ENCODE measurements around the gene CNPY3.

The CNPY3 gene

GRCh38 chr6:42890311-42891198 is 38.7 kb upstream of the CNPY3 start:
- H3K4me3 ChIP-seq (ENCODE audit: low read depth, low read length) = peak overlapping the region; percentile 66
- H3K4me1 ChIP-seq (ENCODE audit: control insufficient read depth, insufficient read depth, low read length) = no peaks in the 10 kb centered on the region
- H3K27ac ChIP-seq (ENCODE audit: extremely low read depth, low read depth, low read length) = peak overlapping the region; percentile 94
- ChIA-PET CTCF (interaction anchor here (0.6 to 3.5 kb wide), 7 partner anchors 9 to 320 kb away, joined by 3 to 31 read pairs (median 4); partner anchors contain the start of genes CNPY3 and RPL7L1), POLR2A (interaction anchor here (0.5 to 5.5 kb wide), 28 partner anchors 10 to 739 kb away, joined by 3 to 87 read pairs (median 4); partner anchors contain the start of genes BICRAL, CNPY3, KLC4 and KLHDC3)
- H3K9me3 ChIP-seq (ENCODE audit: control insufficient read depth, insufficient read depth, low read depth, low read length) = no peaks in the 10 kb centered on the region
- peaks cover 2 to 27% of the 10 kb centered on the region in 2 experiments for H3K36me3 ChIP-seq (ENCODE audit: control insufficient read depth in 2 of 2, insufficient read depth in 1 of 2, low read length in 2 of 2)
- TF ChIP-seq ZEB2 (tag by site-specific recombination; IDR thresholded peaks at IDR 0.05) (peak; percentile 98), ZXDB (tag by site-specific recombination; IDR thresholded peaks at IDR 0.05) (peak; percentile 95), ZSCAN23 (tag by site-specific recombination; IDR thresholded peaks at IDR 0.05) (no peak), ATF2 (tag by site-specific recombination; IDR thresholded peaks at IDR 0.05; ENCODE audit: low read depth) (no peak), ZBTB6 (tag by site-specific recombination; IDR thresholded peaks at IDR 0.05) (peak; percentile 90), MYNN (tag by site-specific recombination; IDR thresholded peaks at IDR 0.05; ENCODE audit: borderline replicate concordance) (peak; percentile 57; the same call in 1 of the 2 replicates), ZNF335 (tag by site-specific recombination; conservative IDR thresholded peaks at IDR 0.05) (peak; percentile 96), ZNF112 (tag by site-specific recombination; IDR thresholded peaks at IDR 0.05) (no peak), REST (tag by site-specific recombination; IDR thresholded peaks at IDR 0.05) (peak; percentile 55), ZNF121 (tag by site-specific recombination; IDR thresholded peaks at IDR 0.05) (0 out of 2 replicates have a peak, but pooled peaks have one; percentile 55), SP2 (tag by site-specific recombination; IDR thresholded peaks at IDR 0.05) (peak; percentile 59), TRIM28 (IDR thresholded peaks at IDR 0.05; ENCODE audit: borderline replicate concordance, low read length) (peak; percentile 77; the same call in 1 of the 2 replicates), ZNF221 (tag by site-specific recombination; IDR thresholded peaks at IDR 0.05; ENCODE audit: borderline replicate concordance) (peak; percentile 10; the same call in 1 of the 2 replicates), ZNF169 (tag by site-specific recombination; IDR thresholded peaks at IDR 0.05) (no peak), ZNF157 (tag by site-specific recombination; IDR thresholded peaks at IDR 0.05) (no peak), ZBTB8A (tag by site-specific recombination; IDR thresholded peaks at IDR 0.05) (peak; percentile 75; the same call in 1 of the 2 replicates), ZSCAN30 (tag by site-specific recombination; IDR thresholded peaks at IDR 0.05) (peak; percentile 97), GLIS2 (tag by site-specific recombination; IDR thresholded peaks at IDR 0.05) (peak; percentile 93), PBX3 (CRISPR knock-in tag; IDR thresholded peaks at IDR 0.05) (no peak), ZNF433 (tag by site-specific recombination; IDR thresholded peaks at IDR 0.05; ENCODE audit: low read depth) (no peak)
- TF ChIP-seq, protein P1, sequence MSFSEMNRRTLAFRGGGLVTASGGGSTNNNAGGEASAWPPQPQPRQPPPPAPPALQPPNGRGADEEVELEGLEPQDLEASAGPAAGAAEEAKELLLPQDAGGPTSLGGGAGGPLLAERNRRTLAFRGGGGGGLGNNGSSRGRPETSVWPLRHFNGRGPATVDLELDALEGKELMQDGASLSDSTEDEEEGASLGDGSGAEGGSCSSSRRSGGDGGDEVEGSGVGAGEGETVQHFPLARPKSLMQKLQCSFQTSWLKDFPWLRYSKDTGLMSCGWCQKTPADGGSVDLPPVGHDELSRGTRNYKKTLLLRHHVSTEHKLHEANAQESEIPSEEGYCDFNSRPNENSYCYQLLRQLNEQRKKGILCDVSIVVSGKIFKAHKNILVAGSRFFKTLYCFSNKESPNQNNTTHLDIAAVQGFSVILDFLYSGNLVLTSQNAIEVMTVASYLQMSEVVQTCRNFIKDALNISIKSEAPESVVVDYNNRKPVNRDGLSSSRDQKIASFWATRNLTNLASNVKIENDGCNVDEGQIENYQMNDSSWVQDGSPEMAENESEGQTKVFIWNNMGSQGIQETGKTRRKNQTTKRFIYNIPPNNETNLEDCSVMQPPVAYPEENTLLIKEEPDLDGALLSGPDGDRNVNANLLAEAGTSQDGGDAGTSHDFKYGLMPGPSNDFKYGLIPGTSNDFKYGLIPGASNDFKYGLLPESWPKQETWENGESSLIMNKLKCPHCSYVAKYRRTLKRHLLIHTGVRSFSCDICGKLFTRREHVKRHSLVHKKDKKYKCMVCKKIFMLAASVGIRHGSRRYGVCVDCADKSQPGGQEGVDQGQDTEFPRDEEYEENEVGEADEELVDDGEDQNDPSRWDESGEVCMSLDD (tag by site-specific recombination; IDR thresholded peaks at IDR 0.05) = peak; percentile 60; the same call in 1 of the 2 replicates
- TF ChIP-seq, protein P2, sequence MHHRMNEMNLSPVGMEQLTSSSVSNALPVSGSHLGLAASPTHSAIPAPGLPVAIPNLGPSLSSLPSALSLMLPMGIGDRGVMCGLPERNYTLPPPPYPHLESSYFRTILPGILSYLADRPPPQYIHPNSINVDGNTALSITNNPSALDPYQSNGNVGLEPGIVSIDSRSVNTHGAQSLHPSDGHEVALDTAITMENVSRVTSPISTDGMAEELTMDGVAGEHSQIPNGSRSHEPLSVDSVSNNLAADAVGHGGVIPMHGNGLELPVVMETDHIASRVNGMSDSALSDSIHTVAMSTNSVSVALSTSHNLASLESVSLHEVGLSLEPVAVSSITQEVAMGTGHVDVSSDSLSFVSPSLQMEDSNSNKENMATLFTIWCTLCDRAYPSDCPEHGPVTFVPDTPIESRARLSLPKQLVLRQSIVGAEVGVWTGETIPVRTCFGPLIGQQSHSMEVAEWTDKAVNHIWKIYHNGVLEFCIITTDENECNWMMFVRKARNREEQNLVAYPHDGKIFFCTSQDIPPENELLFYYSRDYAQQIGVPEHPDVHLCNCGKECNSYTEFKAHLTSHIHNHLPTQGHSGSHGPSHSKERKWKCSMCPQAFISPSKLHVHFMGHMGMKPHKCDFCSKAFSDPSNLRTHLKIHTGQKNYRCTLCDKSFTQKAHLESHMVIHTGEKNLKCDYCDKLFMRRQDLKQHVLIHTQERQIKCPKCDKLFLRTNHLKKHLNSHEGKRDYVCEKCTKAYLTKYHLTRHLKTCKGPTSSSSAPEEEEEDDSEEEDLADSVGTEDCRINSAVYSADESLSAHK (tag by site-specific recombination; IDR thresholded peaks at IDR 0.05) = peak; percentile 43; the same call in 1 of the 2 replicates
